HL-60/S4 treated with retinoic acid at 250 ng/mL for 4 days and 3 days (cell line): Measurements from ENCODE around the gene TRIO.

Experiments used
- in situ Hi-C: fragments of 300-500 bp; cut with MboI; formaldehyde crosslinking; loops from 2 replicates; pipeline ENCODE4 v1.7.0; 2022; ENCODE audit warnings: low sequenced_read_pairs

Gene TRIO

GRCh38 chr5:14343376-14343775 is 200.2 kb downstream of the TRIO start:
- in situ Hi-C loops: no loop called here

- in situ Hi-C loops: no loop called here
Observed at GRCh38 chr5:14347522-14347921, 204.4 kb downstream of the TRIO start.

GRCh38 chr5:14348142-14348541 is 205.0 kb downstream of the TRIO start:
- in situ Hi-C loops: no loop called here

GRCh38 chr5:14349029-14349428 is 205.9 kb downstream of the TRIO start:
- in situ Hi-C loops: no loop called here

DNA sequence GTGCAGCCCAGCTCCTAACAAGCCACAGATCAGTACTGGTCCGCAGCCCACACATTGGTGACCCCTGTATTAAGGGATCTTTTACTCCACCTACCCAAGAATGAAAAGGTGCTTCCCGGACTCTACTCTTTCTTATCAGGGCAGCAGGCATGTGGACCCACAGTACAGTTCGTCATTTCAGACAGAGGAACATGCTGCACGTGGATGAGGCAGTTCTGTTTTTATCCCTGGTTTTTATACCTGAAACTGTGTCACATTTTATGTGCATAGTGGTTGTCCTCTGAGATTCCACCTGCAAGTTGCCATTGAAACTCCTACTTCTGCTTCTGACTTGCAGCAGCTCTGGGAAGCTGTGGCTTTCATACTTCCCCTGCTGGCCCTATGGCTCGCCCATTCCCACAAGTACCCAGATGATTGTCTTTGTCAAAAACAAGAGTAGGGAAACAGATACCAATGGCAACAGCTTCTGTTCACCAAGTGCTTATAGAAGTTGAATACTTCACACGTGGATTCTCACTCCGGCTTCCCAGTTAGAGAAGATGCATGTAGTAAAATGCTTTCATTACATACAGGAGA is 208.0 kb downstream of the TRIO start:
- in situ Hi-C loops: loop anchor here (25.0 kb wide), 1 partner anchor 661 kb away; no protein-coding TSS in a partner anchor

GRCh38 chr5:14351845-14352712 is 208.9 kb downstream of the TRIO start:
- in situ Hi-C loops: loop anchor here (25.0 kb wide), 1 partner anchor 660 kb away; no protein-coding TSS in a partner anchor

GRCh38 chr5:14353726-14354474 is 210.8 kb downstream of the TRIO start:
- in situ Hi-C loops: loop anchor here (25.0 kb wide), 1 partner anchor 658 kb away; no protein-coding TSS in a partner anchor

DNA sequence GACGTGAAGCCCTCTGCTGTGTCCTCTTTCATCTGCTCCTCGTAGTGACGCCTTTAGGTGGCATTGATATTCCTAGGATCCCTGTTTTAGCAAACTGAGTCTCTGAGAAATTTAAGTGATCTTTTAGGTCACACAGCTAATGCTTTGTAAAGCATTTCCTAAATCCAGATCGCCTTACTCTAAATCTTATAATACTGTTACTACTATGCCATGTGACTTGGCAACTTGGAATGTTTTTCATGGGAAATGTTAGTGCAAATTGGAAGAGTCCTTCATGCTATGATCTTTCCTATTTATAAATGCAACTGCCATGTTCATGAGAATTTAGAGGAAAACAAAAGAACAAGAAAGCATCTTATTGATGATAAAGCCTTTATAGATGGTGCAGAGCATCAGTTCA is 212.2 kb downstream of the TRIO start:
- in situ Hi-C loops: loop anchor here (25.0 kb wide), 1 partner anchor 657 kb away; no protein-coding TSS in a partner anchor

DNA sequence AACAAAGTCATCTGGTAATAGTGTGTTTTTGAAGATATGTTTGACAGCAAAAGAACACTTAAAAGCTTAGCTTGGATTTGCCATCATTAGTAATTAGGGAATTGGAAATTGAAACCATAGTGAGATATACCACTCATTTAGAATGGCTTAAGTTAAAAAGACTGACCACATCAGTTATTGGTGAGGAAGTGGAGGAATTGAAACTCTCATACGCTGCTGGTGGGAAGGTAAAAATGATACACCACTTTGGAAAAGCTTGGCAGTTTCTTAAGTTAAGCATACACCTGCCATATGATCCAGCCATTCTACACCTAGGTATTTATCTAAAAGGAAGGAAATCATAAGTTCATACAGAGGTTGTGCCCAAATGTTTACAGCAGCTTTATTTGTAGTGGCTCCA is 213.2 kb downstream of the TRIO start:
- in situ Hi-C loops: loop anchor here (25.0 kb wide), 1 partner anchor 656 kb away; no protein-coding TSS in a partner anchor

- in situ Hi-C loops: loop anchor here (25.0 kb wide), 1 partner anchor 655 kb away; no protein-coding TSS in a partner anchor
Observed at GRCh38 chr5:14357441-14357840, 214.3 kb downstream of the TRIO start.

DNA sequence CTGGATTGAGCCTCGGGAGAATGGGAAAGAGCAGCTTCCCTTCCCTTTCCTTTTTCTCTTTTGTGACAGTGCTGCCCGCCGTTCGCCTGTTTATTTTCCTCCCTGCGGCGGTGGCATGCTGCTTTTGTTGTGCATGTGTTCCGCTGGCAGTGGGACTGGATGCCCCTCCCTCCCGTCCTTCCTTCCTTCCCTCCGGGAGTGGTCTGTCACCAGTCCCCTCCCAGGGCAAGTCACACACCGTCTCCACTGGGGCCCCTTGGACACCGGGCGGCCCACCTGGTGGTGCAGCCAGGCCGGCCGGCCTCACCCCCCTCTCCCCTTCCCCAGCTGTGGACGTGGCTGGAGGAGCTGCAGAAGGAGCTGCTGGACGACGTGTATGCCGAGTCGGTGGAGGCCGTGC is 214.7 kb downstream of the TRIO start:
- in situ Hi-C loops: loop anchor here (25.0 kb wide), 1 partner anchor 654 kb away; no protein-coding TSS in a partner anchor

- in situ Hi-C loops: loop anchor here (25.0 kb wide), 1 partner anchor 654 kb away; no protein-coding TSS in a partner anchor
Observed at GRCh38 chr5:14358536-14358935, 215.4 kb downstream of the TRIO start.

GRCh38 chr5:14359069-14360043 is 216.2 kb downstream of the TRIO start:
- in situ Hi-C loops: loop anchor here (10.0 to 25.0 kb wide), 2 partner anchors 285 to 653 kb away; no protein-coding TSS in a partner anchor

GRCh38 chr5:14362491-14362890 is 219.3 kb downstream of the TRIO start:
- in situ Hi-C loops: loop anchor here (10.0 to 25.0 kb wide), 2 partner anchors 282 to 650 kb away; no protein-coding TSS in a partner anchor

DNA sequence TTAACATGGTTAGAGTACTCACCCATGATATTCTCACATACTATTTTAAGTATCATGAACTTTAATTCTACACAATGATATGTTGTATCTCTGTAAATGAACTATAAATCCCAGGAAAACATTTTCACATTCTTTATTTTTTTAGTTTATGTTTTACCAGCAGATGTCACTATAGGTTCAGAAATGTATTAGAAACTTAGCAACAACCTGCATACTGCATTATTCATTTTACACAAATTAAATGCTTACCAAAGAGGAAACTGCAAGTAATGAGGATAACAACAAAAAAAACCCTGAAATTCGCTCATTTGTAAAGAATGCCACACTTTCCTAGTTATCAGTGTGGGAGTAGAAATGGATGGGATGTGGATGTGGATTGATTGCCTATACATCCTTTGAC is 221.0 kb downstream of the TRIO start:
- in situ Hi-C loops: loop anchor here (10.0 to 25.0 kb wide), 2 partner anchors 281 to 648 kb away; no protein-coding TSS in a partner anchor

DNA sequence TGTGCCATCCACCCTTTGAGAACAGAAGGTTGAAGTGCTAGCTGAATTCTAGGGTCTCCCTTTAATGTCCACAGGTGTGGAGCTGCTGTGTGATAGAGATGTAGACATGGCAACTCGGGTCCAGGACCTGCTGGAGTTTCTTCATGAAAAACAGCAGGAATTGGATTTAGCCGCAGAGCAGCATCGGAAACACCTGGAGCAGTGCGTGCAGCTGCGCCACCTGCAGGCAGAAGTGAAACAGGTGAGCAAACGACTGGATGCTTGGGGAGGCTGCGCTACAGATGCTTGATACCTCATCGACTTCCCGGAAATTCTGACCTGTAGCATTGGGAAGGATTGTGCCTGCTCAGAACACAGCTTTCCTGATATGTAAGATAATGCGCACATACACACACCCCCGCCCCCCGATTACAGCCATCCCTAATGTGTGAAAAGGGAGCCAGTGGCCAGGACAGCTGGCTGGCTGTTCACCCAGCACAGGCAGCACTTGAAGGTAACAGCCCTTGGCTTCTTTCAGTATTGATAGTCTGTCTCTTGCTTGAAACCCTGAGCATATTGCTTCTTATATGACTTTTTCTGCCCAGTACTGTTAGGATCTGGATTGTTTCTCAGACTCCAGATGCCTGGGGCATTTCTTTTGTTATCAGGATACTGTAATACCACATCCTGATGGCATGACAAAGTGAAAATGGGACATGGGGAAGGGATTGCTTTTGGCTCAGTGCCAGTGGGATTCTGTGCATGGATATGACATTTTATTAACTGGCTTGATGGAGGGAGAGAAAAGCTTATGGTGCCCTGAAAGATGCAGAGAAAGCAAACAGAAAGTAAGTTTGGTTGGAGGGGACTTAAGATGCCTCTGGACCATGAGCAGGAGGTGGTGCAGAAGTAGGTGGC is 221.7 kb downstream of the TRIO start:
- in situ Hi-C loops: loop anchor here (10.0 to 25.0 kb wide), 2 partner anchors 280 to 647 kb away; no protein-coding TSS in a partner anchor

DNA sequence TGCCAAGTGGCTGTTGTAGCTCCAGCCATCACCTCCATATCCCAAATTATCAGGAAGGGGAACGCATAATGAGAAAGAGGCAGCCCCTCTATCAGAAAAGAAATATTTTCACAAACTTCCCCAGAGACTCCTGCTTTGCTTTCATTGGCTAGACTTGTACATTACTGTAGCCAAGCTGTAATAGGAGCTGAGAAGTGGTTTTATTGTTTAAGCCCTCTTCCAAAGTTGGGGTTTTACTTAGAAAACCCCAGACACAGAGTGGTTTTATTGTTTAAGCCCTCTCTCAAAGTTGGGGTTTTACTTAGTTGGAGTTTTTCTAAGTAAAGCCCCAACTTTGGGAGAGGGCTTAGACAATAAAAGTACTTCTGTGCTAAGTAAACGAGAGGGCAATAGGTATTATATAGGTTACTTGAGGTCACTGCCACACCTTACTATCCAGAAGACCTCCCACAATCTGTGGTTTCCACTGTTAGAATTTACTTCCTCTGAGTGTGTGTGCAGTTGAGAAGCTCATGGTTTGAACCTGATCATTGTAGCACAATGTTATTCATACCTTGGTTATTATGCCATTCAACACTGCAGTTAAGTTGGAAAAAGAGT is 222.8 kb downstream of the TRIO start:
- in situ Hi-C loops: loop anchor here (10.0 to 25.0 kb wide), 2 partner anchors 279 to 646 kb away; no protein-coding TSS in a partner anchor

- in situ Hi-C loops: loop anchor here (10.0 to 25.0 kb wide), 2 partner anchors 278 to 646 kb away; no protein-coding TSS in a partner anchor
Observed at GRCh38 chr5:14366763-14367162, 223.6 kb downstream of the TRIO start.
